HG03460 (cell line): Measurements from ENCODE around the gene IFI35.
"Not testable (repeated sequence)": the region's sequence is repeated elsewhere in the genome, so short reads cannot be mapped to it uniquely, and the experiment has no call there.

Source experiments
- ATAC-seq: cut with Tn5 transposase; IDR thresholded peaks from one replicate; pipeline ENCODE4 v1.9.1; 2021; ENCODE audit not compliant: unreplicated experiment

IFI35 gene

DNA sequence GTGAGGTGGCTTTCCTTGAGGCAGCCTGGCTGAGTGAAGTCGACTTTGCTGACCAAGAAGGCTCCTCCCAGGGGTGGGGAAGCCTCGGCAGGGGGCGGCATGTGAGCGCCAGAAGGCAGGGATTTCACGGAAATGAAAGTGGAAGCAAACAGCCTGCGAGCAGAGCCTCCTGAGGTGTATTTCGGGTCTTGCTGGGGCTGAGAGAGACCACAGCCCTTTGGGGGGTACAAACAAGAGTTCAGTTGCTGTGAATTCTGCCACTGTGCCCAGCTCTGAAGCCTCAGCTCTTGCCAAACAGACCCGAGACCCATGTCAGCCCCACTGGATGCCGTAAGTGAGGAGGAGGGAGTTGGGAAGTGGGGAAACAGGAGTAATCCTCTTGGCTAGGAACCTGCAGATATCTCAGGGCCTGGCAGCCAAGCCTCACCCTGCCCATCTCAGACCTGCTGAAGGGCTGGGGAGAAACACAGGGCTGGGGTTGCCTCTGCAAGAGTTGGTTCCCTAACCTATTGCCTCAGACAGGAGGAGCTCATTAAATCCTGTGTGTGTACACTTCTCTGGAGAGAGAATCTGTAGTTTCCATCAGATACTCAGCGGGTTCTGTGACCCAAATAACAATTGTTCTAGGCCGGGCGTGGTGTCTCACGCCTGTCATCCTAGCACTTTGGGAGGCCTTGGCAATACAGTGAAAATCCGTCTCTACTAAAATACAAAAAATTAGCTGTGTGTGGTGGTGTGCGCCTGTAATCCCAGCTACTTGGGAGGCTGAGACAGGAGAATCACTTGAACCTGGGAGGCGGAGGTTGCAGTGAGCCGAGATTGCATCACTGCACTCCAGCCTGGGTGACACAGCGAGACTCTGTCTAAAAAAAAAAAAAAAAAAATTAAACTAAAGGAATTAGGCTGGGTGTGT is at the start of gene IFI35:
Gene IFI35, plus strand, starts transcription at position 146 of the 913 bp plus-strand sequence. Its CDS starts 164 bp downstream, at position 310.
- peak; percentile 82 for ATAC-seq

- ATAC-seq: peak; percentile 86
Observed at GRCh38 chr17:42964161-42964932, 42.2 kb upstream of the IFI35 start, which contains the start of gene AARSD1. AARSD1 (minus strand) TSS chr17:42964454; CDS start chr17:42964440, 14 bp downstream.

GRCh38 chr17:42967925-42968324 is 38.7 kb upstream of the IFI35 start:
- no peak for ATAC-seq

- ATAC-seq: no peak
Observed at GRCh38 chr17:42969001-42969581, 37.5 kb upstream of the IFI35 start.

DNA sequence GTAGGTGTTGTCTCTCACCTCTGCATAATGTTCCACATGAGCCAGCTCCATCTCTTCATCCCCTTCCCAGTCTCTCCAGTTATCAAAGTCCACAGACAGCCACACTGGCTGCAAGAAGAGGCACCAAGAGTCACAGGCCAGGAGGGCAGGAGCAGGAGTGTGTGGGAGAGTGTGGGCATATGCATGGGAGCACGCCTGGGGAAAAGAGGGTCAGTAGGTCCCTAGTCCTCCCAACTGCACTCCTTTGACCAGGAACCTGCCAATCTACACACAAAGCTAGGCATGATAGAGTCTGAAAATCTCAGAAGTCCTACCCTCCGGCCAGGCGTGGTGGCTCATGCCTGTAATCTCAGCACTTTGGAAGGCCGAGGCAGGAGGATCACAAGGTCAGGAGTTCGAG is 35.0 kb upstream of the IFI35 start:
- ATAC-seq: no peak

DNA sequence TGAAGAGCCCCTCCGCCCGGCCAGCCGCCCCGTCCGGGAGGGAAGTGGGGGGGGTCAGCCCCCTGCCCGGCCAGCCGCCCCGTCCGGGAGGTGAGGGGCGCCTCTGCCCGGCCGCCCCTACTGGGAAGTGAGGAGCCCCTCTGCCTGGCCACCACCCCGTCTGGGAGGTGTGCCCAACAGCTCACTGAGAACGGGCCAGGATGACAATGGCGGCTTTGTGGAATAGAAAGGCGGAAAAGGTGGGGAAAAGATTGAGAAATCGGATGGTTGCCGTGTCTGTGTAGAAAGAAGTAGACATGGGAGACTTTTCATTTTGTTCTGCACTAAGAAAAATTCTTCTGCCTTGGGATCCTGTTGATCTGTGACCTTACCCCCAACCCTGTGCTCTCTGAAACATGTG is 33.3 kb upstream of the IFI35 start:
- not testable (repeated sequence) for ATAC-seq

DNA sequence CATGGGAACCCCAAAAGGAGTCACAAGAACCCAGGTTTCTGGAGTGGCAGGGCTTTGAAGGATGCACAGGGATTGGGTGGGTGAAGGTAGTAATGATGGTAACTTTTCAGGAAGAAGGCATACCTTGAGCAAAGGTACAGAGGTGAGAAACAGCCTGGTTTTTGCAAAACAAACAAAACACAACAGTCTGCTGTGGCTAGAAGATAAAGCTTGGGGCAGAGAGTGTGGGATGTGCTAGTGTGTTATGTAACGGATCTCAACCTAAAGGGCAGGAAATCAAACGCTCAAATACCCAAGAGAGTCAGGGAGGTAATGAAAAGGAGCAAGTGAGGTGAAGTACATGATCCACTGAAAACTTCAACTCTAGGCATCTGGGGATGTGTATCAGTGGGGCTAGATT is 31.3 kb upstream of the IFI35 start:
- no peak for ATAC-seq

DNA sequence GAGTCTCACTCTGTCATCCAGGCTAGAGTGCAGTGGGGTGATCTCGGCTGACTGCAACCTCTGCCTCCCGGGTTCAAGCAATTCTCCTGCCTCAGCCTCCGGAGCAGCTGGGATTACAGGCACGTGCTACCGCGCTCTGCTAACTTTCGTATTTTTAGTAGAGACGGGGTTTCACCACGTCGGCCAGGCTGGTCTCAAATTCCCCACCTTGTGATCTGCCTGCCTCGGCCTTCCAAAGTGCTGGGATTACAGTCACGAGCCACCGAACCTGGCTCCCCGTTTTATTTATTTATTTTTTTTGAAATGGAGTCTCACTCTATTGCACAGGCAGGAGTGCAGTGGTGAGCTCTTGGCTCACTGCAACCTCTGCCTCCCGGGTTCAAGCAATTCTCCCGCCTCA is 30.9 kb upstream of the IFI35 start:
- ATAC-seq: not testable (repeated sequence)

GRCh38 chr17:42979511-42980273 is 26.9 kb upstream of the IFI35 start, which contains the start of gene PTGES3L:
PTGES3L (minus strand) TSS chr17:42980080; CDS start chr17:42980053, 27 bp downstream.
- ATAC-seq: no peak

DNA sequence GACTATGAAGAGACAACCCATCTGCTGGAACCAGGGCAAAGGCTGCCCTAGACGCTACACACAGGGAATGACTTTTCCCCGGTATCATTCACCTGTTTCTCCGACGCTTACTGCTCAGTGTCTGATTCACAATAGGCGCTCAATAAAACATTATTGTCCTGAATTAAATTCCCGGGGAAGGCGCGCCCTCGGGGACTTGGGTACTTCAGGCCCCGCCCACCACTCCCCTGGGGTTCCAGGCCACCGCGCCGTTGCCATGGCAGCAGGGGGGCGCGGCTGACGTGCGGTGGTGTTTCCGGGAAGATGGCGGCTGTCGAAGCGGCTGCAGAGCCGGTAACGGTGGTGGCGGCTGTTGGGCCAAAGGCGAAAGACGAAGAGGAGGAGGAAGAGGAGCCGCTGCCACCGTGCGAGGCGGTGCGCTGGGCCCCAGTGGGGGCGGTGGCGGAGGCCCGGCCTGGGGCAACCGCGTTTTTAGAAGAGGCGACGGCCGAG is 26.3 kb upstream of the IFI35 start, which contains the start of gene RUNDC1:
Gene RUNDC1, plus strand, starts transcription at position 292 of the 492 bp plus-strand sequence. Its CDS starts 12 bp downstream, at position 304.
- ATAC-seq: peak; percentile 59

GRCh38 chr17:42980766-42981397 is 25.7 kb upstream of the IFI35 start:
- ATAC-seq: peak; percentile 41

- no peak for ATAC-seq
Observed at GRCh38 chr17:42982266-42982665, 24.3 kb upstream of the IFI35 start.

GRCh38 chr17:42985225-42985624 is 21.4 kb upstream of the IFI35 start:
- peak; percentile 56 for ATAC-seq

DNA sequence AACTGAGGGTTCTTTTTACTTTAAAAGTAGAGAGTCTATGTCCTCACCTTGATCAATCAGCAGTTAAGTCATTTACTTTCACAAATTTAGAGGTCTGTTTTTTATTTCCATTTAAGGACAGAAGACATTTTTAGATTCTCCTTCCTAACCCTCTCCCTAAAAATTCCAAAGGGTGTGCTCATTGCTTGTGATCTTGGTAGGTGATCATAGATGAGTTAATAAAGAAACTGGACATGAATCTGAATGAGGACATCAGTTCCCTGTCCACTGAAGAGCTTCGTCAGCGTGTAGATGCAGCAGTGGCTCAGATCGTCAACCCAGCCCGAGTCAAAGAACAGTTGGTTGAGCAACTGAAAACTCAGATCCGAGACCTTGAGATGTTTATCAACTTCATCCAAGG is 17.4 kb upstream of the IFI35 start:
- no peak for ATAC-seq

DNA sequence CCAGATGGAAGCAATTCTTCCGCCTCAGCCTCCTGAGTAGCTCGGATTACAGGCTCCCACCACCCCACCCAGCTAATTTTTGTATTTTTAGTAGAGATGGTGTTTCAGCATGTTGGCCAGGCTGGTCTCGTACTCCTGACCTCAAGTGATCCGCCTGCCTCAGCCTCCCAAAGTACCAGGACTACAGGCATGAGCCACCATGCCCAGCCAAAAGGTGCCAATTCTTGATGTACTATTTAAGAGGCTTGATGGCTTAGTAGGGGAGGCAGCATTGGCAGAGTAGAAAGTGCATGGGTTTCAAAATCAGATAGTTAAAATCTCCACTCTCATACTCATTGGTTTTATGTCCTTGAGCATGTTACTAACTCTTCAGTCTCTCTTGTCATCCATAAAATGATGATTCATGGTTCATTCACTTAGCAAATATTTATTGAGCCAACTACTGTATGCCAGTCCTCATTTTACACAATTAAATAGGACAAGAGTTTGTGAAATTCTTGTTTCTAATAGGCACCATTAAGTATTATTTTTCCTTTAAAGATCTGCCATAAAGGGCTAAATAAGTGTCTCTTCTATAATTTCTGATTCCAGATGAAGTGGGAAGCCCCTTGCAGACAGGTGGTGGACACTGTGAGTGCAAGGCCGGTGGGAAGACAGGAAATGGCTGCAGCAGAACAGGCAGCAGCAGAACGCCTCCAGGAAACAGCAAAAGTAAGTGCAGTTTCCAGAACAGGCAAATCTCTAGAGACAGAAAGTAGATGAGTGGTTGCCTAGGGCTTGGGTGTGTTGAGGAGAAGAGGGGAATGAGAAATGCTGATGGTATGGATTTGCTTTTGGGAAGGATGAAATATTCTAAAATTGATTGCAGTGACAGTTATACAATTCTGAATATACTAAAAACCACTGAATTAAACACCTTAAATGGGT is 16.6 kb upstream of the IFI35 start:
- no peak for ATAC-seq

- no peak for ATAC-seq
Observed at GRCh38 chr17:42991471-42991870, 15.1 kb upstream of the IFI35 start.

DNA sequence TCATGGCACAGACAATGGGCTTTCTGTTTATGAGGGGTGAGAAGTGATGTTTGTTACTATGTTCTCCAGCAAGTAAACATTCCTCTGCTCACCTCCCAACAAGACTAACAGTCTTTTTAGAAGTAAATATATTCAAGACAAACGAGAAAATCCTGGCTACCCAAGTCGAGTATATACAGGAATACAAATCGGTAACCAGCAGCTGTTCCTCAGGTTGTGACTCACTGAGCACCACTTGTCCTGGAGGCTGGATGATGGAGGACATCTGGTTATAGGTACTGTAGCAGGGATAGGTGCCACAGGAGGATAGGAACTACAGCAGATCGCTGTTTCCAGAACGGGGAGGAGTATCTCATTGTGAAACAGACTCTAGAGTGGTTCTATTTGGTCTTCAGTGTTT is 13.7 kb upstream of the IFI35 start:
- no peak for ATAC-seq

GRCh38 chr17:42993913-42994312 is 12.7 kb upstream of the IFI35 start:
- ATAC-seq: not testable (repeated sequence)
